Measurements from ENCODE around the gene MAPK9.

MAPK9 gene

GRCh38 chr5:180291943-180292831 is at the start of gene MAPK9:
TSS of gene MAPK9 (minus strand) at chr5:180292083. CDS start at chr5:180280561, 11,522 bp downstream.
- FAIRE-seq = no peak

- FAIRE-seq = no peak
Measured at GRCh38 chr5:180341595-180341994, 49.7 kb upstream of the MAPK9 start.

- no peak for FAIRE-seq
Measured at GRCh38 chr5:180340856-180341255, 49.0 kb upstream of the MAPK9 start.

- no peak for FAIRE-seq
Measured at GRCh38 chr5:180339583-180340183, 47.8 kb upstream of the MAPK9 start.

GRCh38 chr5:180338001-180338707 is 46.3 kb upstream of the MAPK9 start:
- FAIRE-seq = no peak

- no peak for FAIRE-seq
Measured at GRCh38 chr5:180336234-180337020, 44.5 kb upstream of the MAPK9 start.

- FAIRE-seq = no peak
Measured at GRCh38 chr5:180335614-180336233, 43.8 kb upstream of the MAPK9 start.

- no peak for FAIRE-seq
Measured at GRCh38 chr5:180334751-180335613, 43.1 kb upstream of the MAPK9 start.

- FAIRE-seq = no peak
Measured at GRCh38 chr5:180334176-180334575, 42.3 kb upstream of the MAPK9 start.

GRCh38 chr5:180333661-180334060 is 41.8 kb upstream of the MAPK9 start:
- no peak for FAIRE-seq

- FAIRE-seq = no peak
Measured at GRCh38 chr5:180332861-180333260, 41.0 kb upstream of the MAPK9 start.

- no peak for FAIRE-seq
Measured at GRCh38 chr5:180332051-180332517, 40.2 kb upstream of the MAPK9 start.

GRCh38 chr5:180331647-180331950 is 39.7 kb upstream of the MAPK9 start:
- FAIRE-seq = no peak

GRCh38 chr5:180330810-180331646 is 39.1 kb upstream of the MAPK9 start:
- FAIRE-seq = no peak

GRCh38 chr5:180330270-180330648 is 38.4 kb upstream of the MAPK9 start:
- no peak for FAIRE-seq

- FAIRE-seq = no peak
Measured at GRCh38 chr5:180329606-180330269, 37.9 kb upstream of the MAPK9 start.

- no peak for FAIRE-seq
Measured at GRCh38 chr5:180329138-180329435, 37.2 kb upstream of the MAPK9 start.

- FAIRE-seq = no peak
Measured at GRCh38 chr5:180328296-180329137, 36.6 kb upstream of the MAPK9 start.

- FAIRE-seq = no peak
Measured at GRCh38 chr5:180326989-180327565, 35.2 kb upstream of the MAPK9 start.
